NCI-H345 treated with DMSO at 0.1 percent for 48 hours (cell line): ENCODE measurements around the gene RAB28.

ENCODE experiments used
- DNase-seq: peaks from one replicate; lab custom pipeline; 2025; ENCODE audit not compliant: unreplicated experiment; lab: John Stamatoyannopoulos, UW

The RAB28 gene

GRCh38 chr4:13511101-13511500 is 27.0 kb upstream of the RAB28 start:
- no peak for DNase-seq

- DNase-seq = no peak
These were observed 25.3 kb upstream of the RAB28 start for GRCh38 chr4:13509442-13509841.

GRCh38 chr4:13504374-13504773 is 20.2 kb upstream of the RAB28 start:
- DNase-seq = no peak

- no peak for DNase-seq
These were observed 14.3 kb upstream of the RAB28 start for GRCh38 chr4:13498469-13498868.

GRCh38 chr4:13496605-13497004 is 12.5 kb upstream of the RAB28 start:
- no peak for DNase-seq

GRCh38 chr4:13495753-13496152 is 11.6 kb upstream of the RAB28 start:
- no peak for DNase-seq

GRCh38 chr4:13493793-13494192 is 9.7 kb upstream of the RAB28 start:
- DNase-seq = no peak

- no peak for DNase-seq
These were observed 8.6 kb upstream of the RAB28 start for GRCh38 chr4:13492747-13493146.

- peak; percentile 13 for DNase-seq
These were observed 645 bp upstream of the RAB28 start for GRCh38 chr4:13484749-13485221.

- DNase-seq = no peak
These were observed 395 bp downstream of the RAB28 start for GRCh38 chr4:13483768-13484121.

- DNase-seq = no peak
These were observed 888 bp downstream of the RAB28 start for GRCh38 chr4:13483136-13483767.

GRCh38 chr4:13481569-13481968 is 2.6 kb downstream of the RAB28 start:
- DNase-seq = no peak

GRCh38 chr4:13478707-13479106 is 5.4 kb downstream of the RAB28 start:
- DNase-seq = no peak

- no peak for DNase-seq
These were observed 6.0 kb downstream of the RAB28 start for GRCh38 chr4:13478131-13478530.

GRCh38 chr4:13476915-13477314 is 7.2 kb downstream of the RAB28 start:
- no peak for DNase-seq

- no peak for DNase-seq
These were observed 8.0 kb downstream of the RAB28 start for GRCh38 chr4:13476152-13476551.

GRCh38 chr4:13471400-13471799 is 12.7 kb downstream of the RAB28 start:
- DNase-seq = no peak

- DNase-seq = no peak
These were observed 13.8 kb downstream of the RAB28 start for GRCh38 chr4:13470379-13470778.

- no peak for DNase-seq
These were observed 19.2 kb downstream of the RAB28 start for GRCh38 chr4:13464973-13465372.

- no peak for DNase-seq
These were observed 19.6 kb downstream of the RAB28 start for GRCh38 chr4:13464543-13464942.

GRCh38 chr4:13461191-13461905 is 22.8 kb downstream of the RAB28 start:
- DNase-seq = no peak

GRCh38 chr4:13455411-13455810 is 28.7 kb downstream of the RAB28 start:
- DNase-seq = no peak

- no peak for DNase-seq
These were observed 29.4 kb downstream of the RAB28 start for GRCh38 chr4:13454786-13455185.
